ENCODE measurements around the gene CDK13.
"Not testable (repeated sequence)": the region's sequence is repeated elsewhere in the genome, so short reads cannot be mapped to it uniquely, and the experiment has no call there.

CDK13 gene

GRCh38 chr7:40105879-40106473 lies 155.9 kb downstream of the CDK13 start:
- DNase-seq: no peak

GRCh38 chr7:40115936-40116335 lies 165.9 kb downstream of the CDK13 start:
- no peak for DNase-seq

GRCh38 chr7:40117199-40117598 lies 167.1 kb downstream of the CDK13 start:
- DNase-seq: not testable (repeated sequence)

DNA sequence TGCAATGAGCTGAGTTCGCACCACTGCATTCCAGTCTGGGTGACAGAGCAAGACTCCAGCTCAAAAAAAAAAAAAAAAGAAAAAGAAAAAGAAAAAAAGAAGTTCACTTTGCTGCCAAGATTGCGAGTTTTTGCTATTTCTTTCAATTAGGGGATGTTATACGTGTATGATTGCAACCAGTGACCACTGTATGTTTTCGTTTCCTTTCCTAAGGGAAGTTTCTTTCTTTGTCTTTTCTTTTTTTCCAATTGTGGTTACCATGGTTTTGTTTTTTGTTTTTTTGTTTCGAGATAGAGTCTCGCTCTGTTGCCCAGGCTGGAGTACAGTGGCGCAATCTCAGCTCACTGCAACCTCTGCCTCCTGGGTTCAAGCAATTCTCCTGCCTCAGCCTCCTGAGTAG lies 168.1 kb downstream of the CDK13 start:
- DNase-seq: not testable (repeated sequence)

DNA sequence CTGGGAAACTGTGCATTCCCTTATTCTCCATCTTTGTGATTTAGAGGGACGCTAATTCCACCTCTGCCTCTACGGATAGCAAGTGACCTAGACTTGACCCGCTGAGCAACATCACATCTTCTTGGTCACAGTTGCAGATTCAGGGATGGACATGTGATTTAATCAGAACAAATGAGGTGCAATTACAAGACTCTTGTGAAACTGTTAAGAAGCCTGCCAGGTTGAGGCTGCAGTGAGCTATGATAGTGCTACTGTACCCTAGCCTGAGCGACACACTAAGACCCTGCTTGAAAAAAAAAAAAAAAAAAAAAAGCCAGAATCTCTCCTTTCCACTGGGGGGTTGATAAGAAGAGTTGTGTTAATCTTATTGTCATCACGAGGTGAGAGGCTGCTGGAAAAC lies 170.0 kb downstream of the CDK13 start:
- no peak for DNase-seq

- not testable (repeated sequence) for DNase-seq
Measured at GRCh38 chr7:40122100-40122939, 172.3 kb downstream of the CDK13 start.

DNA sequence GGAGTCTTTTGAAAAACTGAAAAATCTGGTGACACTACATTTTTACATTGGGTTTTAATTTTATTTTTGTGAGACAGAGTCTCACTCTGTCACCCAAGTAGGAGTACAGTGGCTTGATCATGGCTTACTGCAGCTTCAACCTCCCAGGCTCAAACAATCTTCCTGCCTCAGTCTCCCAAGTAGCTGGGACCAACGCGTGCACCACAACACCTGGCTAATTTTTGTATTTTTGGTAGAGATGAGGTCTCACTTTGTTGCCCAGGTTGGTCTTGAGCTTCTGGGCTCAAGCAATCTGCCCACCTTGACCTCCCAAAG lies 172.8 kb downstream of the CDK13 start:
- no peak for DNase-seq

DNA sequence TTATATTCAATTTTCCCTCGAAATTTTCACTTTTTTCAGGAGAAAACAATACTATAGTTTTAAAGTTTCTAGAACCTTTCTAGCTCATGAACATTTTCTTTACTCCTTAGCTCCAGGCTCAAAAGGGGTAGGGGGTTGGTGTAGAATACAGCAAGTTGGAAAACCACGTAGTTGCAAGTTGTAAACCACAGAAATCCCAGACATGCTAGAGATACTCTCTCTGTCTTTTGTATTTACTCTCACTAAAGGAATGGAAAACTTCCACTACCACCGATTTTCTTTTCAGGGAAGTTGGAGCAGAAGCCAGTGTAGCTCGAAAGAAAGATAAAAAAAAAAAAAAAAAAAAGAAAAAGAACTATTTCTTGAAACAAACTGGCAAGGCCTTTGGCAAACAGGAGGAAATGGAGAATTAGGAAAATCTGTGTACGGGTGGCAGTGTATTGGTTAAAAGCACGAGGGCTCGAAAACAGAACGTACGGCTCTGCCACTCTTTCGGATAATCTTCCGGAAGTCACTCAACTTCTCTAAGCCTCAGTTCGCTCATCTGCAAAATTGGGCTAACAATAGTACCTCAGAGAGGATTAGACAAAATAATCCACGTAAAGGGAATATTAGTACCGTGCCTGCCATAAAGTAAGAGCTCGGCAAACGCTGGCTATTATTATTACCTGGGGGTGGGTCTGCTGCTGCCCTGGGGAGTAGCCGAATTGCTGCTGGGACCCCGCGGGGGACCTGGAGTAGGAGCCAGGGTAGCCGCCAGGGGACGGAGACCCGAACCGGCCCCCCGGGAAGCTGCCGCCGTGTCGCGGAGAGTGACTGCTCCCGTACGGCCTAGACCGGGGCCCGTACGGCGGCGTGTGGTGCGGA lies 183.7 kb downstream of the CDK13 start:
- no peak for DNase-seq

- DNase-seq: peak; percentile 86
Measured at GRCh38 chr7:40134428-40135316, 184.6 kb downstream of the CDK13 start, which contains the start of the genes MPLKIP and SUGCT. MPLKIP (minus strand) TSS chr7:40134622; CDS start chr7:40134567, 55 bp downstream. SUGCT (plus strand) TSS chr7:40135005.

DNA sequence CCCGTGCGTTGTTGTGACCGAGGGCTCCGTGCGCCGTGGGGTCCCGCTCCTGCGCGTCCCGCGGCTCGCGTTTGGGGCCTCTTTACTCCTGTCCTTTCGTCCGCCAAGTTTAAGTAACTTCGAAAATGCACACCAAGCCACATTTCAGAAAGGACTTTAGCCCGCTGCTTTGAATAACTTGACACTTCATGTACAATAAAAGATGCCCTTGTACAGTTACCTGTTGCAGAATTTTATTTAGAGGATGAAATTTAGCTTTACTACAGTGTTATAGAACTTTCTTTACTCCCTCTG lies 185.2 kb downstream of the CDK13 start:
- no peak for DNase-seq

GRCh38 chr7:40137563-40137962 lies 187.5 kb downstream of the CDK13 start:
- DNase-seq: no peak

DNA sequence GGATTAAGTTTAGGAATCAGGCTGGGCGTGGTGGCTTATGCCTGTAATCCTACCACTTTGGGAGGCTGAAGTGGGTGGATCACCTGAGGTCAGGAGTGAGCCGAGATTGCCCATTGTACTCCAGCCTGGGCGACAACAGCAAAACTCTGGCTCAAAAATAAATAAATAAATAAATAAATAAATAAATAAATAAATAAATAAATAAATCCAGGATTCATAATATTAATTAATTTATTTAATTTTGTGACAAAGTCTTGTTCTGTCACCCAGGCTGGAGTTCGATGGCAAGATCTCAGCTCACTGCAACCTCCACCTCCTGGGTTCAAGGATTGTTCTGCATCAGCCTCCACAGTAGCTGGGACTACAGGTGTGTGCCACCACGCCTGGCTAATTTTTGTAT lies 188.9 kb downstream of the CDK13 start:
- no peak for DNase-seq

DNA sequence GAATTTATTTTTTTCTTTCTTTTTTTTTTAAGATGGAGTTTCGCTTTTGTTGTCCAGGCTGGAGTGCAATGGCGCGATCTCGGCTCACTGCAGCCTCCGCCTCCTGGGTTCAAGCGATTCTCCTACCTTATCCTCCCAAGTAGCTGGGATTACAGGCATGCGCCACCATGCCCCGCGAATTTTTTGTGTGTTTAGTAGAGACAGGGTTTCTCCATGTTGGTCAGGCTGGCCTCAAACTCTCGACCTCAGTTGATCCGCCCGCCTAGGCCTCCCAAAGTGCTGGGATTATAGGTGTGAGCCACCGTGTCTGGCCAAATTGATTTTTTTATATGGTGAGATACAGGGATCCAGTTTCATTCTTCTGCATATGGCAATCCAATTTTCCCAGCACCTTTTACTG lies 189.8 kb downstream of the CDK13 start:
- DNase-seq: not testable (repeated sequence)

DNA sequence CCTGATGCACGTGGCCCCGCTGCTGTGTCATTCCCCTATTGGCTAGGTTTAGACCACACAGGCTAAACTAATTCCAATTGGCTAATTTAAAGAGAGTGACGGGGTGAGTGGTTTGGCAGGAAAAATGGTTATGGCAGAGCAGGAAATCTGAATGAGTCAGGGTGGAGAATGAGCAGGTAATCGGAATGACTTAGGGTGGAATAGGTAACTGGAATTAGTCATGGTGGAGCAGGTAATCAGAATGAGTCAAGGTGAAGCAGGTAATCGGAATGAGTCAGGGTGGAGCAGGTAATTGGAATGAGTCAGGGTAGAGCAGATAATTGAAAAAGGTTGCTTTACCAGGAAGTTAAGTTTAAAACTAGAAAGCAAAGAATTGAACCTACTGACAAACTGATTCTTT lies 191.9 kb downstream of the CDK13 start:
- not testable (repeated sequence) for DNase-seq

- not testable (repeated sequence) for DNase-seq
Measured at GRCh38 chr7:40145596-40146130, 195.6 kb downstream of the CDK13 start.

- no peak for DNase-seq
Measured at GRCh38 chr7:40147371-40148246, 197.6 kb downstream of the CDK13 start.

- not testable (repeated sequence) for DNase-seq
Measured at GRCh38 chr7:40148247-40148580, 198.2 kb downstream of the CDK13 start.

- DNase-seq: no peak
Measured at GRCh38 chr7:40148671-40149070, 198.6 kb downstream of the CDK13 start.

Measured in CD4-positive, alpha-beta T cell treated with Interleukin-6 for 4 hours (primary cell).